OCI-LY7 (cell line): ENCODE measurements around the gene ACAN.

ENCODE experiments used
- CTCF ChIP-seq: fragments of 200-600 bp; sonication (generic); conservative IDR thresholded peaks from 2 replicates; pipeline ENCODE4 v1.5.1; 2014; ENCODE audit warnings: mild to moderate bottlenecking, antibody characterized with exemption, low read length, moderate library complexity, mixed read lengths
- EZH2phosphoT487 ChIP-seq: fragments of 200-600 bp; sonication (generic); IDR thresholded peaks from 2 replicates; pipeline ENCODE4 v1.6.1; 2018; ENCODE audit warnings: low read depth, borderline replicate concordance, mild to moderate bottlenecking, mixed run types, antibody characterized with exemption, low read length, moderate library complexity, mixed read lengths

GRCh38 chr15:88799341-88799740 is 3.9 kb upstream of the ACAN start:
- TF ChIP-seq CTCF (no peak), EZH2phosphoT487 (no peak)
